HG02571 (cell line): Measurements from ENCODE around the gene KRTAP12-4.
"Not testable (repeated sequence)": the region's sequence is repeated elsewhere in the genome, so short reads cannot be mapped to it uniquely, and the experiment has no call there.

Source experiments
- ATAC-seq: cut with Tn5 transposase; IDR thresholded peaks from one replicate; pipeline ENCODE4 v1.9.1; 2021; ENCODE audit warnings: mild to moderate bottlenecking, moderate library complexity; ENCODE audit not compliant: unreplicated experiment

KRTAP12-4 gene

GRCh38 chr21:44657635-44658540 lies 3.4 kb upstream of the KRTAP12-4 start, which contains the start of gene KRTAP12-3:
Gene KRTAP12-3, plus strand, starts transcription at chr21:44657932. Its CDS starts 48 bp downstream, at chr21:44657980.
- ATAC-seq: no peak

- ATAC-seq: no peak
These were observed 2.4 kb upstream of the KRTAP12-4 start for GRCh38 chr21:44656868-44657267.

GRCh38 chr21:44653656-44654575 lies 543 bp downstream of the KRTAP12-4 start:
- ATAC-seq: no peak

GRCh38 chr21:44653123-44653522 lies 1.3 kb downstream of the KRTAP12-4 start:
- ATAC-seq: no peak

- no peak for ATAC-seq
These were observed 3.3 kb downstream of the KRTAP12-4 start for GRCh38 chr21:44650973-44651675.

- ATAC-seq: no peak
These were observed 4.0 kb downstream of the KRTAP12-4 start for GRCh38 chr21:44650265-44650972.

- no peak for ATAC-seq
These were observed 4.8 kb downstream of the KRTAP12-4 start for GRCh38 chr21:44649521-44650100.

GRCh38 chr21:44648557-44649311 lies 5.7 kb downstream of the KRTAP12-4 start:
- no peak for ATAC-seq

GRCh38 chr21:44647222-44647552 lies 7.3 kb downstream of the KRTAP12-4 start:
- no peak for ATAC-seq

- ATAC-seq: not testable (repeated sequence)
These were observed 7.9 kb downstream of the KRTAP12-4 start, which contains the start of gene KRTAP10-11 for GRCh38 chr21:44646366-44647221. Gene KRTAP10-11, plus strand, starts transcription at chr21:44646414. Its CDS starts 45 bp downstream, at chr21:44646459.

- ATAC-seq: no peak
These were observed 9.6 kb downstream of the KRTAP12-4 start for GRCh38 chr21:44644878-44645277.

- ATAC-seq: no peak
These were observed 10.6 kb downstream of the KRTAP12-4 start for GRCh38 chr21:44643741-44644310.

- no peak for ATAC-seq
These were observed 13.7 kb downstream of the KRTAP12-4 start for GRCh38 chr21:44640761-44641160.

- no peak for ATAC-seq
These were observed 15.2 kb downstream of the KRTAP12-4 start for GRCh38 chr21:44639331-44639655.

- not testable (repeated sequence) for ATAC-seq
These were observed 15.7 kb downstream of the KRTAP12-4 start for GRCh38 chr21:44638506-44639330.

- not testable (repeated sequence) for ATAC-seq
These were observed 16.6 kb downstream of the KRTAP12-4 start for GRCh38 chr21:44637851-44638348.
